Endodermal cell (in vitro differentiated cells): ENCODE measurements around the gene DCAF4. TPM values are rescaled to one million over a fixed set of nuclear protein-coding genes. Genes with fewer than 3 reads are reported as not detected.
"Not testable (repeated sequence)": the region's sequence is repeated elsewhere in the genome, so short reads cannot be mapped to it uniquely, and the experiment has no call there.

Experiments
- DNase-seq: peaks from one replicate; pipeline ENCODE4 v3.0.0-alpha.2; 2017
- H3K27ac ChIP-seq: 2 replicates; pipeline ENCODE4 v1.5.1; 2013; ENCODE audit warnings: mild to moderate bottlenecking, low read depth, low read length, moderate library complexity
- H3K27me3 ChIP-seq: 2 replicates; pipeline ENCODE4 v1.6.1; 2013; ENCODE audit warnings: mild to moderate bottlenecking, low read length, moderate library complexity; ENCODE audit not compliant: insufficient read depth, control insufficient read depth, poor library complexity, severe bottlenecking
- H3K36me3 ChIP-seq: 2 replicates; pipeline ENCODE4 v1.7.0; 2013; ENCODE audit warnings: mild to moderate bottlenecking, low read length, moderate library complexity; ENCODE audit not compliant: control insufficient read depth, insufficient read depth
- H3K4me1 ChIP-seq: one replicate; pipeline ENCODE4 v1.7.0; 2013; ENCODE audit warnings: low read length; ENCODE audit not compliant: control insufficient read depth, insufficient read depth
- H3K4me3 ChIP-seq: 2 replicates; pipeline ENCODE4 v1.5.1; 2013; ENCODE audit warnings: mild to moderate bottlenecking, low read length, moderate library complexity
- H3K9ac ChIP-seq: 2 replicates; pipeline ENCODE4 v1.6.1; 2013; ENCODE audit warnings: mild to moderate bottlenecking, low read length, moderate library complexity; ENCODE audit not compliant: poor library complexity, severe bottlenecking; ENCODE audit errors: extremely low read depth
- H3K9me3 ChIP-seq: 2 replicates; pipeline ENCODE4 v1.6.1; 2013; ENCODE audit warnings: mild to moderate bottlenecking, low read length, moderate library complexity; ENCODE audit not compliant: control insufficient read depth
- H3K27ac Mint-ChIP-seq: 2 replicates; pipeline ENCODE4 v1.8.0; 2020; ENCODE audit warnings: mixed read lengths
- H3K27me3 Mint-ChIP-seq: 2 replicates; pipeline ENCODE4 v1.8.0; 2021; ENCODE audit warnings: mild to moderate bottlenecking, mixed read lengths; ENCODE audit not compliant: insufficient read depth
- H3K36me3 Mint-ChIP-seq: 2 replicates; pipeline ENCODE4 v1.8.0; 2020; ENCODE audit warnings: low read depth, mixed read lengths
- H3K4me1 Mint-ChIP-seq: 2 replicates; pipeline ENCODE4 v1.8.0; 2020; ENCODE audit warnings: mixed read lengths
- H3K4me3 Mint-ChIP-seq: 2 replicates; pipeline ENCODE4 v1.8.0; 2020; ENCODE audit warnings: mild to moderate bottlenecking, moderate library complexity, mixed read lengths
- H3K9me3 Mint-ChIP-seq: 2 replicates; pipeline ENCODE4 v1.8.0; 2020; ENCODE audit warnings: mild to moderate bottlenecking, mixed read lengths
- WGBS, 2 experiments: methylation state at CpG; one replicate each; pipeline versions ENCODE4 v1.1.5 to v1.1.7; 2013; ENCODE audit warnings: missing lambda C conversion rate in 2 of 2, mixed read lengths in 1 of 2; ENCODE audit not compliant: insufficient coverage in 1 of 2, insufficient read length in 1 of 2; 5-methylcytosine and 5-hydroxymethylcytosine counted together
- total RNA-seq, 2 donors: library from RNA; stranded (reverse); fragmentation: NEBNext Ultra II Directional in 1 of 2; extraction: Animal tissue kit (Norgen Biotek cat#: 25700) in 1 of 2; gene quantifications; 2 replicates in 1 of 2; 3 replicates in 1 of 2; pipeline ENCODE4 v1.2.1, GENCODE V29; 2021
- TF ChIP-seq, protein P1 (sequence below): fragments of 200-600 bp; sonication (generic); conservative IDR thresholded peaks from 2 replicates; pipeline ENCODE4 v1.5.0; 2021; ENCODE audit warnings: antibody characterized with exemption, mild to moderate bottlenecking

The DCAF4 gene
- total RNA-seq, 2 donors from 2014 or later, result 16.4 to 17.7 TPM

DNA sequence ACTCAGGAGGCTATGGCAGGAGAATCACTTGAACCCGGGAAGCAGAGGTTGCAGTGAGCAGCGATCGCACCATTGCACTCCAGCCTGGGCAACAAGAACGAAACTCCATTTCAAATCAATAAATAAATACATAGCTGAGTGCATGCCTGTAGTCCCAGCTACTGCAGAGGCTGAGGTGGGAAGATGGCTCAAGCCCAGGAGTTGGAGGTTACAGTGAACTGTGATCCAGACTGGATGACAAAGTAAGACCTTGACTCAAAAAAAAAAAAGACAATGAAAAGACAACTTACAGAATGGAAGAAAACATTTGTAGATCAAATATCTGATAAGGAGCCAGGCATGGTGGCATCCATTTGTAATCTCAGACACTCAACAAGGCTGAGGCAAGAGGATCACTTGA, 73.1 kb downstream of the DCAF4 start:
- Mint-ChIP-seq H3K36me3 (peaks cover 34% of the 10 kb centered on the region), H3K27me3 (no peaks in the 10 kb centered on the region), H3K4me1 (peaks cover 2% of the 10 kb centered on the region), H3K9me3 (no peaks in the 10 kb centered on the region), H3K27ac (no peak overlapping the region), H3K4me3 (no peak overlapping the region)
- no peak overlapping the region for H3K27ac ChIP-seq
- H3K4me3 ChIP-seq, result no peak overlapping the region
- H3K9ac ChIP-seq, result no peak overlapping the region
- TF ChIP-seq, protein P1, sequence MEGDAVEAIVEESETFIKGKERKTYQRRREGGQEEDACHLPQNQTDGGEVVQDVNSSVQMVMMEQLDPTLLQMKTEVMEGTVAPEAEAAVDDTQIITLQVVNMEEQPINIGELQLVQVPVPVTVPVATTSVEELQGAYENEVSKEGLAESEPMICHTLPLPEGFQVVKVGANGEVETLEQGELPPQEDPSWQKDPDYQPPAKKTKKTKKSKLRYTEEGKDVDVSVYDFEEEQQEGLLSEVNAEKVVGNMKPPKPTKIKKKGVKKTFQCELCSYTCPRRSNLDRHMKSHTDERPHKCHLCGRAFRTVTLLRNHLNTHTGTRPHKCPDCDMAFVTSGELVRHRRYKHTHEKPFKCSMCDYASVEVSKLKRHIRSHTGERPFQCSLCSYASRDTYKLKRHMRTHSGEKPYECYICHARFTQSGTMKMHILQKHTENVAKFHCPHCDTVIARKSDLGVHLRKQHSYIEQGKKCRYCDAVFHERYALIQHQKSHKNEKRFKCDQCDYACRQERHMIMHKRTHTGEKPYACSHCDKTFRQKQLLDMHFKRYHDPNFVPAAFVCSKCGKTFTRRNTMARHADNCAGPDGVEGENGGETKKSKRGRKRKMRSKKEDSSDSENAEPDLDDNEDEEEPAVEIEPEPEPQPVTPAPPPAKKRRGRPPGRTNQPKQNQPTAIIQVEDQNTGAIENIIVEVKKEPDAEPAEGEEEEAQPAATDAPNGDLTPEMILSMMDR, result no peak
- WGBS, 2 experiments, result 90% methylated on average over 4 of the region's 4 CpGs; no CpG with 5 or more reads in 1 of the 2 experiments
- no peaks in the 10 kb centered on the region for H3K4me1 ChIP-seq
- peaks cover 44% of the 10 kb centered on the region for H3K36me3 ChIP-seq
- H3K9me3 ChIP-seq, result no peaks in the 10 kb centered on the region
- no peak for DNase-seq
- no peaks in the 10 kb centered on the region for H3K27me3 ChIP-seq

DNA sequence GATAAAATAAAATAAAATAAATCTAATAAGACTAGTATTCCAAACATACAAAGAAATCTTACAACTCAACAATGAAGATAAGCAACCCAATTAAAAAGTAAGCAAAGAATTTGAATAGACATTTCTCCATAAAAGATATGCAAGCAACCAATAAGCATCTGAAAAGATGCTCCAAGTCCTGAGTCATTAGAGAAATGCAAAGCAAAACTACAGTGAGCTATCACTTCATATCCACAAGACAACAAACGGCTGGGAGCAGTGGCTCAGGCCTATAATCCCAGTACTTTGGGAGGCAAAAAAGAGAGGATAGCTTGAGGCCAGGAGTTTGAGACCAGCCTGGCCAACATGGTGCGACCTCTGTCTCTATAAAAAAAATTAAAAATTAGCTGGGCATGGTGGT, 73.8 kb downstream of the DCAF4 start:
- Histone ChIP-seq H3K27ac (no peak overlapping the region), H3K4me1 (no peaks in the 10 kb centered on the region), H3K36me3 (peaks cover 39% of the 10 kb centered on the region), H3K9me3 (no peaks in the 10 kb centered on the region), H3K9ac (no peak overlapping the region), H3K4me3 (no peak overlapping the region), H3K27me3 (no peaks in the 10 kb centered on the region)
- peaks cover 4% of the 10 kb centered on the region for H3K4me1 Mint-ChIP-seq
- H3K27ac Mint-ChIP-seq, result no peak overlapping the region
- no peak overlapping the region for H3K4me3 Mint-ChIP-seq
- peaks cover 31% of the 10 kb centered on the region for H3K36me3 Mint-ChIP-seq
- DNase-seq, result no peak
- 90% methylated on average over 2 of the region's 2 CpGs; no CpG with 5 or more reads in 1 of the 2 experiments for WGBS, 2 experiments
- no peaks in the 10 kb centered on the region for H3K27me3 Mint-ChIP-seq
- TF ChIP-seq, protein P1, result no peak
- no peaks in the 10 kb centered on the region for H3K9me3 Mint-ChIP-seq

DNA sequence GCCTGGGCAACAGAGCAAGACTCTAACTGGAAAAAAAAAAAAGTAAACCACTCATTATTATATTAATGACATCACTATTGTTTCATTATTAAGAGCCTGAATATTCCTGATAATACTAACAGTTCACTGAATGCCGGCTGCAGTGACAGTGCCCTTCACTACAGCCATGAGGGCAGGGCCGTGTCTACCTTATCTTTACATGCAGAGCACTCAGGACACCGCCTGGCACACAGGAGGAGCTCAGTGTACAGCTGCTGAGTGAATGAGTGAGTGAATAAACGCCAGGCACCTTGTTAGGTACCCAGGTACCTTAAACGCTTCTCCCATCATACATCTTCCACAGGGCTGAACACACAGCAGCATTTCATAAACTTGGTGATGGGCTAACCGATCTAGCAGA, 77.4 kb downstream of the DCAF4 start:
- H3K4me1 ChIP-seq, result no peaks in the 10 kb centered on the region
- no peak overlapping the region for H3K9ac ChIP-seq
- WGBS, 2 experiments, result 96 to 99% methylated on average over 5 to 6 of the region's 6 CpGs
- peaks cover 23% of the 10 kb centered on the region for H3K36me3 ChIP-seq
- Mint-ChIP-seq H3K36me3 (peaks cover 14% of the 10 kb centered on the region), H3K4me1 (peaks cover 7% of the 10 kb centered on the region), H3K9me3 (no peaks in the 10 kb centered on the region), H3K27ac (no peak overlapping the region), H3K27me3 (no peaks in the 10 kb centered on the region), H3K4me3 (no peak overlapping the region)
- H3K27ac ChIP-seq, result no peak overlapping the region
- H3K27me3 ChIP-seq, result no peaks in the 10 kb centered on the region
- TF ChIP-seq, protein P1, result no peak
- no peak for DNase-seq
- H3K9me3 ChIP-seq, result no peaks in the 10 kb centered on the region
- no peak overlapping the region for H3K4me3 ChIP-seq

DNA sequence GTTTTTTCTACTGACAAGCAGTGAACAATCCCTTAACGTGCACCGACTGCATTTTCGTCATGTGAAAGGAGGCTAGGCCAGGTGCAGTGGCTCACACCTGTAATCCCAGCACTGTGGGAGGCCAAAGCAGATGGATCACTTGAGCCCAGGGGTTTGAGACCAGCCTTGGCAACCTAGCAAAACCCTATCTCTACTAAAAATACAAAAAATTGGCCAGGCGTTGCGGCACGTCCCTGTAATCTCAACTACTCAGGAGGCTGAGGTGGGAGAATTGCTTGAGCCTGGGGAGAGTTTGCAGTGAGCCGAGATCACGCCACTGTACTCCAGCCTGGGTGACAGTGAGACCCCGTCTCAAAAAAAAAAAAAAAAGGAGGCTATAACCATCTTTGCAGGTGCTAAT, 78.4 kb downstream of the DCAF4 start:
- H3K27me3 Mint-ChIP-seq, H3K9me3 ChIP-seq, H3K4me1 ChIP-seq, H3K4me3 Mint-ChIP-seq, DNase-seq, H3K4me1 Mint-ChIP-seq, H3K4me3 ChIP-seq, H3K27ac Mint-ChIP-seq, H3K9me3 Mint-ChIP-seq, H3K9ac ChIP-seq, H3K27me3 ChIP-seq, H3K27ac ChIP-seq: not testable (repeated sequence)
- H3K36me3 ChIP-seq, result peaks cover 31% of the 10 kb centered on the region
- whole genome bisulfite sequencing, 2 experiments, result 91% methylated on average over 8 to 9 of the region's 9 CpGs
- peaks cover 17% of the 10 kb centered on the region for H3K36me3 Mint-ChIP-seq
